ENCODE results near the gene TRNP1. TPM values are rescaled to one million over a fixed set of nuclear protein-coding genes. Genes with fewer than 3 reads are reported as not detected.

TRNP1 gene
- total RNA-seq, 4 donors from 2014 or later, result 7.1 to 24.6 (median 15.2) TPM

- no peak for TF ChIP-seq CTCF (IDR thresholded peaks at IDR 0.05)
- DNase-seq (ENCODE audit: low spot score) (no peak), ATAC-seq (ENCODE audit: low FRiP score) (no peak)
Observed at GRCh38 chr1:27003745-27004470, 10.4 kb downstream of the TRNP1 start.

- no peak for DNase-seq (ENCODE audit: low spot score)
- no peak for TF ChIP-seq CTCF (IDR thresholded peaks at IDR 0.05)
- no peak for ATAC-seq (ENCODE audit: low FRiP score)
Observed at GRCh38 chr1:27004471-27005165, 11.1 kb downstream of the TRNP1 start.

- no peak for DNase-seq (ENCODE audit: low spot score)
- TF ChIP-seq CTCF (IDR thresholded peaks at IDR 0.05), result no peak
- no peak for ATAC-seq (ENCODE audit: low FRiP score)
Observed at GRCh38 chr1:27005166-27005530, 11.7 kb downstream of the TRNP1 start.

- no peak for ATAC-seq (ENCODE audit: low FRiP score)
- DNase-seq (ENCODE audit: low spot score), result no peak
- no peak for TF ChIP-seq CTCF (IDR thresholded peaks at IDR 0.05)
Observed at GRCh38 chr1:27005648-27006496, 12.4 kb downstream of the TRNP1 start.

- ATAC-seq (ENCODE audit: low FRiP score) (no peak), DNase-seq (ENCODE audit: low spot score) (no peak)
Observed at GRCh38 chr1:27006683-27007082, 13.2 kb downstream of the TRNP1 start.

More at GRCh38 chr1:27006683-27007082, 13.2 kb downstream of the TRNP1 start:
- TF ChIP-seq CTCF (IDR thresholded peaks at IDR 0.05), result no peak

Data from omental fat pad (tissue), 4 donors.